Measurements from ENCODE around the gene ARSJ.

DNA sequence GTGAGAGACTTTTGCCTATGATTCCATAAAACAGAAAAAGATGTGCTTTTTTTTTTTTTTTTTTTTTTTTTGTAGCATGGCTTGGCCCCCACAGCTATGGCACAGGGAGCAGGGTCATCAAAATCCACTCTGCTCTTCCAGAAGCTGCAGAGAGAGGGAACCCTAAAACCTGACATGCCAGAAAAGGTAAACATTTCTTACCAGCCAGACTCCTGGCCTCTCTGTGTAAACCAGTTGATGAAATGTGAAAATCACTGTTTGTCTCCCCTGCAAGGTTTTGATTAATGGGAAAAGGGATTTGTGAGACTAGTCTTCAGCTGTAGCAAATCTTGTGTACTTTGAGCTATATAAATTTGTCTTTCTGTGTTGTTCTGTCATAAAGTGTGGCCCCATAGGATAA lies 105.9 kb downstream of the ARSJ start:
- TF ChIP-seq, protein P1, sequence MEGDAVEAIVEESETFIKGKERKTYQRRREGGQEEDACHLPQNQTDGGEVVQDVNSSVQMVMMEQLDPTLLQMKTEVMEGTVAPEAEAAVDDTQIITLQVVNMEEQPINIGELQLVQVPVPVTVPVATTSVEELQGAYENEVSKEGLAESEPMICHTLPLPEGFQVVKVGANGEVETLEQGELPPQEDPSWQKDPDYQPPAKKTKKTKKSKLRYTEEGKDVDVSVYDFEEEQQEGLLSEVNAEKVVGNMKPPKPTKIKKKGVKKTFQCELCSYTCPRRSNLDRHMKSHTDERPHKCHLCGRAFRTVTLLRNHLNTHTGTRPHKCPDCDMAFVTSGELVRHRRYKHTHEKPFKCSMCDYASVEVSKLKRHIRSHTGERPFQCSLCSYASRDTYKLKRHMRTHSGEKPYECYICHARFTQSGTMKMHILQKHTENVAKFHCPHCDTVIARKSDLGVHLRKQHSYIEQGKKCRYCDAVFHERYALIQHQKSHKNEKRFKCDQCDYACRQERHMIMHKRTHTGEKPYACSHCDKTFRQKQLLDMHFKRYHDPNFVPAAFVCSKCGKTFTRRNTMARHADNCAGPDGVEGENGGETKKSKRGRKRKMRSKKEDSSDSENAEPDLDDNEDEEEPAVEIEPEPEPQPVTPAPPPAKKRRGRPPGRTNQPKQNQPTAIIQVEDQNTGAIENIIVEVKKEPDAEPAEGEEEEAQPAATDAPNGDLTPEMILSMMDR (IDR thresholded peaks at IDR 0.05): no peak
- TF ChIP-seq, protein P2, sequence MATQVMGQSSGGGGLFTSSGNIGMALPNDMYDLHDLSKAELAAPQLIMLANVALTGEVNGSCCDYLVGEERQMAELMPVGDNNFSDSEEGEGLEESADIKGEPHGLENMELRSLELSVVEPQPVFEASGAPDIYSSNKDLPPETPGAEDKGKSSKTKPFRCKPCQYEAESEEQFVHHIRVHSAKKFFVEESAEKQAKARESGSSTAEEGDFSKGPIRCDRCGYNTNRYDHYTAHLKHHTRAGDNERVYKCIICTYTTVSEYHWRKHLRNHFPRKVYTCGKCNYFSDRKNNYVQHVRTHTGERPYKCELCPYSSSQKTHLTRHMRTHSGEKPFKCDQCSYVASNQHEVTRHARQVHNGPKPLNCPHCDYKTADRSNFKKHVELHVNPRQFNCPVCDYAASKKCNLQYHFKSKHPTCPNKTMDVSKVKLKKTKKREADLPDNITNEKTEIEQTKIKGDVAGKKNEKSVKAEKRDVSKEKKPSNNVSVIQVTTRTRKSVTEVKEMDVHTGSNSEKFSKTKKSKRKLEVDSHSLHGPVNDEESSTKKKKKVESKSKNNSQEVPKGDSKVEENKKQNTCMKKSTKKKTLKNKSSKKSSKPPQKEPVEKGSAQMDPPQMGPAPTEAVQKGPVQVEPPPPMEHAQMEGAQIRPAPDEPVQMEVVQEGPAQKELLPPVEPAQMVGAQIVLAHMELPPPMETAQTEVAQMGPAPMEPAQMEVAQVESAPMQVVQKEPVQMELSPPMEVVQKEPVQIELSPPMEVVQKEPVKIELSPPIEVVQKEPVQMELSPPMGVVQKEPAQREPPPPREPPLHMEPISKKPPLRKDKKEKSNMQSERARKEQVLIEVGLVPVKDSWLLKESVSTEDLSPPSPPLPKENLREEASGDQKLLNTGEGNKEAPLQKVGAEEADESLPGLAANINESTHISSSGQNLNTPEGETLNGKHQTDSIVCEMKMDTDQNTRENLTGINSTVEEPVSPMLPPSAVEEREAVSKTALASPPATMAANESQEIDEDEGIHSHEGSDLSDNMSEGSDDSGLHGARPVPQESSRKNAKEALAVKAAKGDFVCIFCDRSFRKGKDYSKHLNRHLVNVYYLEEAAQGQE (IDR thresholded peaks at IDR 0.05; ENCODE audit: insufficient read depth in 1 of 2, low read depth in 2 of 2, low read length in 1 of 2): no peak
- TF ChIP-seq TCF7L2 (IDR thresholded peaks at IDR 0.05; ENCODE audit: low read depth, low read length): no peak
- no peak for TF ChIP-seq POLR2AphosphoS5 (IDR thresholded peaks at IDR 0.05; ENCODE audit: low read depth, low read length)
- TF ChIP-seq SIN3A (IDR thresholded peaks at IDR 0.05; ENCODE audit: borderline replicate concordance, insufficient read depth, low read depth, low read length): no peak

Measured in Panc1 (cell line).